OCI-LY7 (cell line): Measurements from ENCODE around the gene CCDC179. TPM values are rescaled to one million over a fixed set of nuclear protein-coding genes. Genes with fewer than 3 reads are reported as not detected.

Source experiments
- BruUV-seq: library from RNA; stranded (reverse); fragments of 400-500 nt; replicated peaks from 2 replicates; lab custom pipeline; 2021; lab: Mats Ljungman, UMichigan
- CTCF ChIA-PET: fragments of 300-600 bp; sonication (Branson Sonifier 250); formaldehyde crosslinking; loops from one replicate; lab custom pipeline; 2022; ENCODE audit warnings: antibody characterized with exemption; ENCODE audit not compliant: unreplicated experiment; lab: Charles Lee
- POLR2A ChIA-PET: fragments of 300-600 bp; sonication (Branson Sonifier 250); formaldehyde crosslinking; loops from one replicate; lab custom pipeline; 2022; ENCODE audit warnings: antibody characterized with exemption; lab: Charles Lee
- DNase-seq: peaks from one replicate; pipeline ENCODE4 v3.0.0-alpha.2; 2015; ENCODE audit warnings: low spot score
- H2AFZ ChIP-seq: fragments of 200-600 bp; sonication (generic), shearing (Covaris generic); 2 replicates; pipeline ENCODE4 v1.6.1; 2014; ENCODE audit warnings: mild to moderate bottlenecking, antibody characterized with exemption, low read length, moderate library complexity
- H3K27ac ChIP-seq: fragments of 200-600 bp; sonication (generic); 2 replicates; pipeline ENCODE4 v1.5.1; 2014; ENCODE audit warnings: mixed run types, low read depth, mild to moderate bottlenecking, moderate library complexity, low read length, inconsistent platforms; ENCODE audit not compliant: poor library complexity, severe bottlenecking
- H3K36me3 ChIP-seq: fragments of 200-600 bp; sonication (generic); 2 replicates; pipeline ENCODE4 v1.6.1; 2014; ENCODE audit warnings: mild to moderate bottlenecking, antibody characterized with exemption, low read length, moderate library complexity, mixed read lengths; ENCODE audit not compliant: insufficient read depth
- H3K4me1 ChIP-seq: fragments of 200-600 bp; sonication (generic); 2 replicates; pipeline ENCODE4 v1.5.1; 2014; ENCODE audit warnings: mild to moderate bottlenecking, low read length; ENCODE audit not compliant: insufficient read depth, poor library complexity, severe bottlenecking
- H3K4me2 ChIP-seq: fragments of 200-600 bp; sonication (generic); 2 replicates; pipeline ENCODE4 v1.6.1; 2014; ENCODE audit warnings: mild to moderate bottlenecking, low read length
- H3K4me3 ChIP-seq: fragments of 200-600 bp; sonication (generic); 2 replicates; pipeline ENCODE4 v1.5.1; 2014; ENCODE audit warnings: mild to moderate bottlenecking, low read depth, low read length; ENCODE audit not compliant: poor library complexity, severe bottlenecking
- H3K79me2 ChIP-seq: fragments of 200-600 bp; sonication (generic); 2 replicates; pipeline ENCODE4 v1.6.1; 2016; ENCODE audit warnings: low read depth, mild to moderate bottlenecking, low read length, moderate library complexity, mixed read lengths; ENCODE audit not compliant: insufficient read depth
- H3K9me2 ChIP-seq: fragments of 200-600 bp; sonication (generic); 2 replicates; pipeline ENCODE4 v1.6.1; 2016; ENCODE audit warnings: mild to moderate bottlenecking, low read length, mixed read lengths; ENCODE audit not compliant: insufficient read depth
- H3K9me3 ChIP-seq: fragments of 200-600 bp; sonication (generic); 2 replicates; pipeline ENCODE4 v1.6.1; 2014; ENCODE audit warnings: mild to moderate bottlenecking, mixed run types, low read length, mixed read lengths
- H4K20me1 ChIP-seq: fragments of 200-600 bp; sonication (generic); 2 replicates; pipeline ENCODE4 v1.6.1; 2014; ENCODE audit warnings: mild to moderate bottlenecking, antibody characterized with exemption, low read length, moderate library complexity, mixed read lengths; ENCODE audit not compliant: insufficient read depth
- CTCF ChIP-seq: fragments of 200-600 bp; sonication (generic); conservative IDR thresholded peaks from 2 replicates; pipeline ENCODE4 v1.5.1; 2014; ENCODE audit warnings: mild to moderate bottlenecking, antibody characterized with exemption, low read length, moderate library complexity, mixed read lengths
- EZH2phosphoT487 ChIP-seq: fragments of 200-600 bp; sonication (generic); IDR thresholded peaks from 2 replicates; pipeline ENCODE4 v1.6.1; 2018; ENCODE audit warnings: low read depth, borderline replicate concordance, mild to moderate bottlenecking, mixed run types, antibody characterized with exemption, low read length, moderate library complexity, mixed read lengths
- intact Hi-C: fragments of 100-400 bp; cut with micrococcal nuclease; formaldehyde crosslinking; loops from one replicate; pipeline ENCODE4 v1.10.0; 2022; ENCODE audit not compliant: unreplicated experiment
- total RNA-seq, 2 experiments: library from RNA; depleted of rRNA in 1 of 2; stranded (reverse); fragments of >200 nt in 1 of 2; shearing (Covaris generic) in 1 of 2; gene quantifications; 2 replicates each; pipeline ENCODE4 v1.2.3, GENCODE V29; 2014 to 2022

The CCDC179 gene
- total RNA-seq, 2 experiments from 2014 or later, result not detected

DNA sequence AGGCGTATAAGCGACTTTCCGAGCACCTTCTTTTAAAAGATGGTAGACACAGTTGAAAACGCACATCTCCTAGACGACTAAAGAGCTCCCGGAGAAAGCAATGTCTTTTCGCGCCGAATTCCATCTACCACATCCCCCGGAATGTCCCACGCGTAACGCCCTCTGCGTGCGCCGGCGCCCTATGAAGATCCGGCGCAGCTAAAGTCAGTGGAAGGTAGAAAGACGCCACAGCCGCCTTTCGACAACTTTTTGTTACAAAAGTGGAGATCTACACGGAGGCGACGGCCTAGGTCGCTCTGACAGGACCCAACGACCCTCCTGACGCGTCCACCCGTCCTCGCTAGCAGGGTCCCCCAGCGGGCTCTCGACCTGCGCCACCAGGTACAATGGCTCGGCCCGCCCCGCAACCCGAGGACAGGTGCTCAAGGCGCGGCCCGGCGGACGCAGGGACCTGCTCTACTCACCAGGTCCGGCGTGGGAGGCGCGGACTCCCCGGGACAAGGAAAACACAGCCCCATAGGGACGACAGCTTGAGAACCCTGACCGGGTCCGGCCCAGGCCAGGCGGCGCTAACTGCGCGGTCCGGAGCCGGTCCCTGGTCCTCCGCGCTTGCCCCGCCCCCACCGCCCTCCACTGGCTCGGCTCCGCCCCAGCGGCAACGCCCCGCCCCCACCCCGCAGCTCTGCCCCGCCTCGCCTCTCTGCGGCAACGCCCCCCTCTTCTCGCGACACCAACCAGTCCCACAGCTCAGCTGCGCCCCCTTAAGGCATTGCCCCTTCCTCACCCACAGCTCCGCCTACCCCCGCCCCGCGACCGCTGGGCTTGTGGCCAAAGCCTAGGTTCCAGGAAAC is 30.8 kb downstream of the CCDC179 start, which contains the start of gene SVIP:
Gene SVIP, minus strand, starts transcription at position 571 of the 851 bp plus-strand sequence. Its CDS starts 53 bp downstream, at position 518.
- Histone ChIP-seq H3K9me2 (no peaks in the 10 kb centered on the region), H4K20me1 (no peaks in the 10 kb centered on the region), H2AFZ (no peak within 1 kb of the TSS), H3K79me2 (no peaks in the 10 kb centered on the region), H3K4me2 (peak within 1 kb of the TSS; percentile 32; the same call in 1 of the 2 replicates), H3K4me1 (no peaks in the 10 kb centered on the region), H3K9me3 (no peaks in the 10 kb centered on the region), H3K27ac (no peak within 1 kb of the TSS), H3K4me3 (no peak within 1 kb of the TSS), H3K36me3 (no peaks in the 10 kb centered on the region)
- BruUV-seq, result no TSS peak
- ChIA-PET CTCF (no interaction called here), POLR2A (interaction anchor here (0.6 to 0.7 kb wide), 2 partner anchors 21 to 1698 kb away, joined by 4 read pairs; no protein-coding TSS in a partner anchor)
- intact Hi-C loops, result no loop called here
- no peak for DNase-seq
- no peak for TF ChIP-seq EZH2phosphoT487
- TF ChIP-seq CTCF, result no peak

- peak overlapping the region; percentile 32; the same call in 1 of the 2 replicates for H3K4me2 ChIP-seq
- no peaks in the 10 kb centered on the region for H3K36me3 ChIP-seq
- no peaks in the 10 kb centered on the region for H3K79me2 ChIP-seq
- no peaks in the 10 kb centered on the region for H3K9me3 ChIP-seq
- H3K4me3 ChIP-seq, result no peak overlapping the region
- intact Hi-C loops, result no loop called here
- POLR2A ChIA-PET, result interaction anchor here (0.6 to 0.7 kb wide), 2 partner anchors 453 to 563 kb away, joined by 3 to 5 read pairs; no protein-coding TSS in a partner anchor
- H4K20me1 ChIP-seq, result no peaks in the 10 kb centered on the region
- no peaks in the 10 kb centered on the region for H3K9me2 ChIP-seq
- no peak for DNase-seq
- CTCF ChIA-PET, result no interaction called here
- no peaks in the 10 kb centered on the region for H3K4me1 ChIP-seq
- no peak overlapping the region for H3K27ac ChIP-seq
- BruUV-seq, result no TSS peak
- no peak overlapping the region for H2AFZ ChIP-seq
- TF ChIP-seq EZH2phosphoT487 (no peak), CTCF (no peak)
Observed at GRCh38 chr11:22828373-22828772, 31.9 kb downstream of the CCDC179 start.

GRCh38 chr11:22822203-22822602 is 38.1 kb downstream of the CCDC179 start:
- DNase-seq, result no peak
- ChIA-PET CTCF (no interaction called here), POLR2A (no interaction called here)
- TF ChIP-seq EZH2phosphoT487 (no peak), CTCF (no peak)
- H3K9me2 ChIP-seq, result no peaks in the 10 kb centered on the region
- H3K27ac ChIP-seq, result no peak overlapping the region
- H3K9me3 ChIP-seq, result no peaks in the 10 kb centered on the region
- H4K20me1 ChIP-seq, result no peaks in the 10 kb centered on the region
- H3K4me1 ChIP-seq, result no peaks in the 10 kb centered on the region
- H2AFZ ChIP-seq, result no peak overlapping the region
- intact Hi-C loops, result no loop called here
- no peak overlapping the region for H3K4me2 ChIP-seq
- H3K4me3 ChIP-seq, result no peak overlapping the region
- H3K36me3 ChIP-seq, result no peaks in the 10 kb centered on the region
- BruUV-seq, result no TSS peak
- no peaks in the 10 kb centered on the region for H3K79me2 ChIP-seq
